Natural killer cell (primary cell): ENCODE results near the gene HS6ST2. TPM values are rescaled to one million over a fixed set of nuclear protein-coding genes. Genes with fewer than 3 reads are reported as not detected.

Experiments
- ATAC-seq, 3 donors: fragments of 150-1000 bp in 2 of 3; fragments of 200-7000 bp in 1 of 3; cut with Tn5 transposase; 1 replicate in 1 of 3; 2 replicates in 2 of 3; pipeline ENCODE4 v1.10.0; 2021; ENCODE audit warnings: mild to moderate bottlenecking in 2 of 3, moderate library complexity in 2 of 3
- DNase-seq, 2 donors: peaks; one replicate each; pipeline versions ENCODE4 v3.0.0 to v3.0.0-alpha.2; 2013 to 2021; ENCODE audit warnings: mixed read lengths in 1 of 2
- H3K27ac ChIP-seq: one replicate; pipeline ENCODE4 v1.5.1; 2013; ENCODE audit warnings: mild to moderate bottlenecking, low read length
- H3K27me3 ChIP-seq: one replicate; pipeline ENCODE4 v1.6.1; 2013; ENCODE audit warnings: low read length; ENCODE audit not compliant: control insufficient read depth, insufficient read depth
- H3K36me3 ChIP-seq: one replicate; pipeline ENCODE4 v1.6.1; 2013; ENCODE audit warnings: low read length; ENCODE audit not compliant: control insufficient read depth, insufficient read depth
- H3K4me1 ChIP-seq: one replicate; pipeline ENCODE4 v1.6.1; 2013; ENCODE audit warnings: low read length; ENCODE audit not compliant: control insufficient read depth, insufficient read depth
- H3K4me3 ChIP-seq: one replicate; pipeline ENCODE4 v1.5.1; 2013; ENCODE audit warnings: low read length
- H3K9me3 ChIP-seq: one replicate; pipeline ENCODE4 v1.6.1; 2013; ENCODE audit warnings: low read length; ENCODE audit not compliant: control insufficient read depth, insufficient read depth
- H3K27ac Mint-ChIP-seq, 2 donors: one replicate each; pipeline ENCODE4 v1.8.0; 2022; ENCODE audit warnings: mild to moderate bottlenecking in 2 of 2, mixed read lengths in 2 of 2, moderate library complexity in 1 of 2
- H3K27me3 Mint-ChIP-seq, 2 donors: one replicate each; pipeline ENCODE4 v1.8.0; 2022; ENCODE audit warnings: low read depth in 2 of 2, mixed read lengths in 2 of 2
- H3K36me3 Mint-ChIP-seq: one replicate; pipeline ENCODE4 v1.8.0; 2022; ENCODE audit warnings: mixed read lengths
- H3K4me1 Mint-ChIP-seq, 2 donors: one replicate each; pipeline ENCODE4 v1.8.0; 2022; ENCODE audit warnings: mixed read lengths in 2 of 2
- H3K4me3 Mint-ChIP-seq: one replicate; pipeline ENCODE4 v1.8.0; 2022; ENCODE audit warnings: mild to moderate bottlenecking, moderate library complexity, mixed read lengths
- H3K9me3 Mint-ChIP-seq, 2 donors: one replicate each; pipeline ENCODE4 v1.8.0; 2022; ENCODE audit warnings: mixed read lengths in 2 of 2
- CTCF ChIP-seq: fragments of 200-600 bp; IDR thresholded peaks from one replicate; pipeline ENCODE4 v1.8.0; 2022; ENCODE audit warnings: antibody characterized with exemption
- WGBS: methylation state at CpG from one replicate; pipeline ENCODE4 v1.1.7; 2013; ENCODE audit warnings: missing lambda C conversion rate; ENCODE audit not compliant: insufficient coverage; 5-methylcytosine and 5-hydroxymethylcytosine counted together
- intact Hi-C: fragments of 100-400 bp; cut with micrococcal nuclease; formaldehyde crosslinking; loops from one replicate; pipeline ENCODE4 v1.14.2; 2022
- total RNA-seq, 4 donors: library from RNA; stranded (reverse); fragments of 120-200 nt in 1 of 4; gene quantifications; one replicate each; pipeline versions ENCODE4 v1.2.3 to v1.2.4, GENCODE V29; 2013 to 2022

Gene HS6ST2
- total RNA-seq, 3 donors from 2014 or later (not counting 1 experiment from before 2014, with no cell fraction given) = not detected

GRCh38 chrX:132671229-132671641, 287.2 kb downstream of the HS6ST2 start:
- DNase-seq (no peak), ATAC-seq (no peak)
- Mint-ChIP-seq H3K4me3 (no peak overlapping the region), H3K27ac (no peak overlapping the region), H3K4me1 (peaks cover 5 to 11% of the 10 kb centered on the region in 2 donors), H3K36me3 (no peaks in the 10 kb centered on the region), H3K9me3 (no peaks in the 10 kb centered on the region), H3K27me3 (peaks cover 5 to 72% of the 10 kb centered on the region in 2 donors)
- intact Hi-C loops = loop anchor here (10.0 kb wide), 1 partner anchor 186 kb away; the partner anchor contains the start of gene MBNL3
- Histone ChIP-seq H3K9me3 (no peaks in the 10 kb centered on the region), H3K4me3 (no peak overlapping the region), H3K36me3 (no peaks in the 10 kb centered on the region), H3K27ac (no peak overlapping the region), H3K4me1 (peaks cover 3% of the 10 kb centered on the region), H3K27me3 (no peaks in the 10 kb centered on the region)
- WGBS = 50% methylated on average over 1 of the region's 3 CpGs
- no peak for TF ChIP-seq CTCF

- Histone ChIP-seq H3K27me3 (no peaks in the 10 kb centered on the region), H3K4me1 (no peaks in the 10 kb centered on the region), H3K36me3 (no peaks in the 10 kb centered on the region), H3K4me3 (no peak overlapping the region), H3K27ac (no peak overlapping the region), H3K9me3 (no peaks in the 10 kb centered on the region)
- no peak overlapping the region for H3K4me3 Mint-ChIP-seq
- peaks cover 5 to 78% of the 10 kb centered on the region in 2 donors for H3K27me3 Mint-ChIP-seq
- ATAC-seq (no peak), DNase-seq (no peak)
- TF ChIP-seq CTCF = no peak
- H3K27ac Mint-ChIP-seq = no peak overlapping the region
- intact Hi-C loops = no loop called here
- 96% methylated on average over 4 of the region's 4 CpGs for WGBS
- no peaks in the 10 kb centered on the region for H3K36me3 Mint-ChIP-seq
- no peaks in the 10 kb centered on the region for H3K4me1 Mint-ChIP-seq
- H3K9me3 Mint-ChIP-seq = no peaks in the 10 kb centered on the region
Observed at GRCh38 chrX:132669142-132669541, 289.3 kb downstream of the HS6ST2 start.

- Mint-ChIP-seq H3K27me3 (peaks cover 5 to 69% of the 10 kb centered on the region in 2 donors), H3K27ac (no peak overlapping the region), H3K4me1 (no peaks in the 10 kb centered on the region), H3K9me3 (no peaks in the 10 kb centered on the region), H3K36me3 (no peaks in the 10 kb centered on the region), H3K4me3 (no peak overlapping the region)
- TF ChIP-seq CTCF = no peak
- H3K36me3 ChIP-seq = no peaks in the 10 kb centered on the region
- ATAC-seq = no peak
- intact Hi-C loops = no loop called here
- H3K27me3 ChIP-seq = no peaks in the 10 kb centered on the region
- no peak overlapping the region for H3K27ac ChIP-seq
- H3K4me1 ChIP-seq = no peaks in the 10 kb centered on the region
- H3K4me3 ChIP-seq = no peak overlapping the region
- DNase-seq = no peak
- no peaks in the 10 kb centered on the region for H3K9me3 ChIP-seq
- WGBS = 73% methylated on average over 4 of the region's 6 CpGs
Observed at GRCh38 chrX:132668178-132668577, 290.3 kb downstream of the HS6ST2 start.

- Mint-ChIP-seq H3K9me3 (no peaks in the 10 kb centered on the region), H3K4me1 (no peaks in the 10 kb centered on the region), H3K4me3 (no peak overlapping the region), H3K36me3 (no peaks in the 10 kb centered on the region), H3K27me3 (peaks cover 5 to 50% of the 10 kb centered on the region in 2 donors), H3K27ac (no peak overlapping the region)
- DNase-seq = no peak
- Histone ChIP-seq H3K27ac (no peak overlapping the region), H3K27me3 (no peaks in the 10 kb centered on the region), H3K9me3 (no peaks in the 10 kb centered on the region), H3K4me3 (no peak overlapping the region), H3K4me1 (no peaks in the 10 kb centered on the region), H3K36me3 (no peaks in the 10 kb centered on the region)
- ATAC-seq = no peak
- intact Hi-C loops = no loop called here
- no peak for TF ChIP-seq CTCF
- no CpG with 5 or more reads among the region's 2 CpGs for WGBS
Observed at GRCh38 chrX:132665676-132666075, 292.8 kb downstream of the HS6ST2 start.
